H9 (cell line): ENCODE data around the gene BAZ1B. TPM values are rescaled to one million over a fixed set of nuclear protein-coding genes. Genes with fewer than 3 reads are reported as not detected.

ENCODE experiments used
- DNase-seq: peaks from one replicate; pipeline ENCODE4 v3.0.0-alpha.2; 2017
- H2AFZ ChIP-seq: one replicate; pipeline ENCODE4 v1.6.1; 2013; ENCODE audit warnings: mild to moderate bottlenecking, low read length, control low read depth, moderate library complexity
- H2AK5ac ChIP-seq: 2 replicates; pipeline ENCODE4 v1.6.1; 2013; ENCODE audit warnings: low read length, control low read depth, mixed read lengths; ENCODE audit not compliant: insufficient read length
- H2BK120ac ChIP-seq: one replicate; pipeline ENCODE4 v1.6.1; 2013; ENCODE audit warnings: low read depth, mild to moderate bottlenecking, low read length, control low read depth, inconsistent platforms; ENCODE audit not compliant: poor library complexity, severe bottlenecking
- H2BK12ac ChIP-seq: 2 replicates; pipeline ENCODE4 v1.6.1; 2013; ENCODE audit warnings: low read length, control low read depth, mixed read lengths, low read depth; ENCODE audit not compliant: insufficient read length
- H2BK15ac ChIP-seq: 2 replicates; pipeline ENCODE4 v1.6.1; 2013; ENCODE audit warnings: low read depth, low read length, control low read depth
- H2BK20ac ChIP-seq: one replicate; pipeline ENCODE4 v1.6.1; 2013; ENCODE audit warnings: low read depth, mild to moderate bottlenecking, low read length, control low read depth, inconsistent platforms; ENCODE audit not compliant: poor library complexity, severe bottlenecking
- H2BK5ac ChIP-seq: 2 replicates; pipeline ENCODE4 v1.6.1; 2013; ENCODE audit warnings: low read length, control low read depth, mixed read lengths; ENCODE audit not compliant: insufficient read length
- H3K14ac ChIP-seq: 2 replicates; pipeline ENCODE4 v1.6.1; 2013; ENCODE audit warnings: low read length, control low read depth; ENCODE audit not compliant: insufficient read depth
- H3K18ac ChIP-seq: 2 replicates; pipeline ENCODE4 v1.6.1; 2013; ENCODE audit warnings: low read depth, mild to moderate bottlenecking, mixed read lengths, low read length, control low read depth; ENCODE audit not compliant: insufficient read length
- H3K23ac ChIP-seq: 2 replicates; pipeline ENCODE4 v1.6.1; 2013; ENCODE audit warnings: low read length, control low read depth, mixed read lengths, low read depth; ENCODE audit not compliant: insufficient read length
- H3K23me2 ChIP-seq: 2 replicates; pipeline ENCODE4 v1.6.1; 2013; ENCODE audit warnings: low read depth, mild to moderate bottlenecking, mixed read lengths, low read length, control low read depth; ENCODE audit not compliant: insufficient read length, poor library complexity, severe bottlenecking
- H3K27ac ChIP-seq: 2 replicates; pipeline ENCODE4 v1.5.1; 2013; ENCODE audit warnings: low read length, control low read depth, mixed read lengths, low read depth; ENCODE audit not compliant: insufficient read length
- H3K27me3 ChIP-seq: 2 replicates; pipeline ENCODE4 v1.6.1; 2013; ENCODE audit warnings: low read length, control low read depth, inconsistent platforms; ENCODE audit not compliant: insufficient read depth
- H3K4ac ChIP-seq: 2 replicates; pipeline ENCODE4 v1.6.1; 2013; ENCODE audit warnings: low read depth, mild to moderate bottlenecking, control low read depth, inconsistent platforms, low read length, moderate library complexity
- H3K4me1 ChIP-seq: 2 replicates; pipeline ENCODE4 v1.6.1; 2013; ENCODE audit warnings: low read length, control low read depth, inconsistent platforms; ENCODE audit not compliant: insufficient read depth
- H3K4me2 ChIP-seq: 2 replicates; pipeline ENCODE4 v1.6.1; 2013; ENCODE audit warnings: low read length, control low read depth, mixed read lengths; ENCODE audit not compliant: insufficient read length, insufficient read depth
- H3K56ac ChIP-seq: 2 replicates; pipeline ENCODE4 v1.6.1; 2013; ENCODE audit warnings: low read depth, mild to moderate bottlenecking, mixed read lengths, low read length, control low read depth; ENCODE audit not compliant: insufficient read length
- H3K79me1 ChIP-seq: 2 replicates; pipeline ENCODE4 v1.6.1; 2013; ENCODE audit warnings: low read depth, mild to moderate bottlenecking, moderate library complexity, low read length, control low read depth, inconsistent platforms; ENCODE audit not compliant: insufficient read depth, poor library complexity, severe bottlenecking
- H3K79me2 ChIP-seq: 2 replicates; pipeline ENCODE4 v1.6.1; 2013; ENCODE audit warnings: low read length, control low read depth, inconsistent platforms; ENCODE audit not compliant: insufficient read depth
- H3K9ac ChIP-seq: 2 replicates; pipeline ENCODE4 v1.6.1; 2013; ENCODE audit warnings: low read length, control low read depth, mixed read lengths; ENCODE audit not compliant: insufficient read length; ENCODE audit errors: extremely low read depth
- H3K9me3 ChIP-seq: one replicate; pipeline ENCODE4 v1.6.1; 2013; ENCODE audit warnings: low read depth, low read length, inconsistent platforms; ENCODE audit not compliant: control insufficient read depth
- H3T11ph ChIP-seq: one replicate; pipeline ENCODE4 v1.6.1; 2013; ENCODE audit warnings: mild to moderate bottlenecking, low read length, control low read depth, inconsistent platforms
- H4K20me1 ChIP-seq: one replicate; pipeline ENCODE4 v1.6.1; 2013; ENCODE audit not compliant: control insufficient read depth, insufficient read length, insufficient read depth
- H4K5ac ChIP-seq: 2 replicates; pipeline ENCODE4 v1.6.1; 2013; ENCODE audit warnings: low read depth, mild to moderate bottlenecking, mixed read lengths, low read length, control low read depth; ENCODE audit not compliant: insufficient read length
- H4K8ac ChIP-seq: replicated peaks from 2 replicates; pipeline ENCODE4 v1.6.1; 2013; ENCODE audit warnings: low read length, control low read depth, mixed read lengths, low read depth; ENCODE audit not compliant: insufficient read length
- H4K91ac ChIP-seq: 2 replicates; pipeline ENCODE4 v1.6.1; 2013; ENCODE audit warnings: low read depth, mild to moderate bottlenecking, moderate library complexity, mixed read lengths, low read length, control low read depth; ENCODE audit not compliant: insufficient read length
- H3K27ac Mint-ChIP-seq, 3 experiments: 2 replicates in 2 of 3; 3 replicates in 1 of 3; pipeline ENCODE4 v1.8.0; 2020 to 2021; ENCODE audit warnings: mixed read lengths in 3 of 3, mild to moderate bottlenecking in 1 of 3, moderate library complexity in 1 of 3
- H3K27me3 Mint-ChIP-seq: 2 replicates; pipeline ENCODE4 v1.8.0; 2021; ENCODE audit warnings: low read depth, mild to moderate bottlenecking, moderate library complexity, mixed read lengths
- H3K36me3 Mint-ChIP-seq, 3 experiments: 2 replicates in 2 of 3; 3 replicates in 1 of 3; pipeline ENCODE4 v1.8.0; 2020 to 2021; ENCODE audit warnings: low read depth in 3 of 3, mixed read lengths in 3 of 3; ENCODE audit not compliant: insufficient read depth in 1 of 3
- H3K4me1 Mint-ChIP-seq, 2 experiments: 2 replicates each; pipeline ENCODE4 v1.8.0; 2020; ENCODE audit warnings: mixed read lengths in 2 of 2
- H3K4me3 Mint-ChIP-seq, 2 experiments: 2 replicates in 1 of 2; 3 replicates in 1 of 2; pipeline ENCODE4 v1.8.0; 2020 to 2021; ENCODE audit warnings: mild to moderate bottlenecking in 2 of 2, mixed read lengths in 2 of 2, moderate library complexity in 1 of 2
- H3K9me3 Mint-ChIP-seq, 2 experiments: 2 replicates in 1 of 2; 3 replicates in 1 of 2; pipeline ENCODE4 v1.8.0; 2020; ENCODE audit warnings: mild to moderate bottlenecking in 2 of 2, mixed read lengths in 2 of 2, moderate library complexity in 1 of 2
- CTCF ChIP-seq: fragments of 200-600 bp; sonication (generic); conservative IDR thresholded peaks from 3 replicates; pipeline ENCODE4 v1.8.0; 2021; ENCODE audit warnings: antibody characterized with exemption, mild to moderate bottlenecking
- WGBS: extraction: QIAGEN DNeasy Blood & Tissue Kit; methylation state at CpG from one replicate; pipeline ENCODE4 v1.1.7; 2013; ENCODE audit warnings: missing lambda C conversion rate, low lambda C conversion rate, mixed read lengths; ENCODE audit not compliant: insufficient read length; ENCODE audit errors: extremely low coverage; 5-methylcytosine and 5-hydroxymethylcytosine counted together
- total RNA-seq: library from RNA; stranded (reverse); gene quantifications from 2 replicates; pipeline ENCODE4 v1.2.1, GENCODE V29; 2021

The BAZ1B gene
- total RNA-seq, 1 experiment from 2014 or later = 96.4 TPM

GRCh38 chr7:73425356-73425983 is 96.6 kb downstream of the BAZ1B start:
- H2BK20ac ChIP-seq = no peak overlapping the region
- Mint-ChIP-seq H3K9me3 (no peaks in the 10 kb centered on the region), H3K4me3 (no peak overlapping the region), H3K4me1 (peaks cover 2 to 13% of the 10 kb centered on the region in 2 experiments; a peak in 3 of 4 replicates), H3K27ac (no peak overlapping the region), H3K36me3 (no peaks in the 10 kb centered on the region; a peak in 1 of 7 replicates), H3K27me3 (no peaks in the 10 kb centered on the region)
- no peak overlapping the region for H3K23ac ChIP-seq
- no peak overlapping the region for H3K56ac ChIP-seq
- H3K79me2 ChIP-seq = no peaks in the 10 kb centered on the region
- TF ChIP-seq CTCF = no peak
- H2BK12ac ChIP-seq = no peak overlapping the region
- H3T11ph ChIP-seq = no peak overlapping the region
- H3K14ac ChIP-seq = no peak overlapping the region
- H3K4me2 ChIP-seq = no peak overlapping the region
- H4K20me1 ChIP-seq = no peaks in the 10 kb centered on the region
- no peak overlapping the region for H2AK5ac ChIP-seq
- H2AFZ ChIP-seq = no peak overlapping the region
- no peaks in the 10 kb centered on the region for H3K23me2 ChIP-seq
- no peak for DNase-seq
- H3K9ac ChIP-seq = no peak overlapping the region
- H4K5ac ChIP-seq = no peak overlapping the region
- no peaks in the 10 kb centered on the region for H3K27me3 ChIP-seq
- no peaks in the 10 kb centered on the region for H3K4me1 ChIP-seq
- H3K18ac ChIP-seq = no peak overlapping the region
- no peak overlapping the region for H2BK15ac ChIP-seq
- H2BK5ac ChIP-seq = no peak overlapping the region
- no peak overlapping the region for H4K91ac ChIP-seq
- no peaks in the 10 kb centered on the region for H3K79me1 ChIP-seq
- H4K8ac ChIP-seq = no peak overlapping the region
- H3K9me3 ChIP-seq = no peaks in the 10 kb centered on the region
- H3K4ac ChIP-seq = no peak overlapping the region
- no peak overlapping the region for H3K27ac ChIP-seq
- no CpG with 5 or more reads among the region's 9 CpGs for WGBS
- H2BK120ac ChIP-seq = no peak overlapping the region
